GM23338 (cell line): ENCODE data around the gene ERAP2.

Experiments
- CREB1 ChIP-seq: fragments of 250-450 bp; sonication (Bioruptor Pico); IDR thresholded peaks from 2 replicates; pipeline ENCODE4 v1.5.0; 2020; ENCODE audit warnings: low read depth, mild to moderate bottlenecking, moderate library complexity
- CTCF ChIP-seq, 2 experiments: fragments of 200-600 bp in 1 of 2; sonication (generic) in 1 of 2; conservative IDR thresholded peaks; 2 replicates each; pipeline versions ENCODE4 v1.5.1 to v1.6.1; 2016 to 2017; ENCODE audit warnings: antibody characterized with exemption in 2 of 2, low read depth in 2 of 2, mild to moderate bottlenecking in 2 of 2, moderate library complexity in 1 of 2
- EZH2 ChIP-seq: fragments of 200-600 bp; sonication (generic); IDR thresholded peaks from one replicate; pipeline ENCODE4 v1.8.0; 2017; ENCODE audit warnings: antibody characterized with exemption, mild to moderate bottlenecking, low read depth; ENCODE audit not compliant: unreplicated experiment
- EZH2phosphoT487 ChIP-seq: fragments of 200-600 bp; sonication (generic); IDR thresholded peaks from one replicate; pipeline ENCODE4 v1.8.1; 2018; ENCODE audit warnings: antibody characterized with exemption; ENCODE audit not compliant: unreplicated experiment
- NANOG ChIP-seq: IDR thresholded peaks from 2 replicates; pipeline ENCODE4 v1.6.1; 2016; ENCODE audit warnings: antibody characterized with exemption, borderline replicate concordance
- POLR2AphosphoS5 ChIP-seq: IDR thresholded peaks from 2 replicates; pipeline ENCODE4 v1.6.1; 2016; ENCODE audit warnings: antibody characterized with exemption, low read depth
- REST ChIP-seq: IDR thresholded peaks from one replicate; pipeline ENCODE4 v1.6.1; 2018; ENCODE audit warnings: antibody characterized with exemption; ENCODE audit not compliant: unreplicated experiment
- ZNF114 ChIP-seq: fragments of 250-450 bp; sonication (Bioruptor Pico); IDR thresholded peaks from 2 replicates; pipeline ENCODE4 v1.5.0; 2020; ENCODE audit warnings: mild to moderate bottlenecking, moderate library complexity

GRCh38 chr5:96857454-96857853 is 18.8 kb upstream of the ERAP2 start:
- no peak for TF ChIP-seq POLR2AphosphoS5
- no peak for TF ChIP-seq EZH2phosphoT487
- no peak for TF ChIP-seq EZH2
- TF ChIP-seq ZNF114 (CRISPR knock-in tag): no peak
- no peak for TF ChIP-seq CTCF (conservative IDR thresholded peaks at IDR 0.05; ENCODE audit: low read depth in 2 of 2)
- no peak for TF ChIP-seq NANOG
- TF ChIP-seq REST: no peak
- TF ChIP-seq CREB1 (CRISPR knock-in tag): no peak
